ENCODE results near the gene VSTM2L. TPM values are rescaled to one million over a fixed set of nuclear protein-coding genes. Genes with fewer than 3 reads are reported as not detected.

Gene VSTM2L
- total and polyA plus RNA-seq, 2 of the 4 experiments (the other 2 are of a cell fraction): 0.18 to 0.19 TPM

GRCh38 chr20:37935435-37935834 is 32.5 kb downstream of the VSTM2L start:
- Histone ChIP-seq H3K27me3 (ENCODE audit: control insufficient read depth, insufficient read depth, low read length) (peaks cover 39% of the 10 kb centered on the region), H3K4me1 (ENCODE audit: control insufficient read depth, insufficient read depth, low read length) (no peaks in the 10 kb centered on the region), H3K4ac (ENCODE audit: low read depth, low read length) (no peak overlapping the region), H3K79me1 (ENCODE audit: low read depth in 1 of 2, low read length in 2 of 2) (no peaks in the 10 kb centered on the region), H3K36me3 (ENCODE audit: control insufficient read depth, insufficient read depth, low read length) (no peaks in the 10 kb centered on the region), H3K27ac (ENCODE audit: insufficient read depth, low read length) (no peak overlapping the region), H4K5ac (ENCODE audit: low read depth, low read length) (no peak overlapping the region), H3K4me2 (ENCODE audit: low read depth, low read length) (no peak overlapping the region), H2AK5ac (ENCODE audit: low read depth, low read length) (no peak overlapping the region), H4K8ac (ENCODE audit: low read depth in 2 of 2, low read length in 2 of 2) (no peak overlapping the region), H3K9me1 (ENCODE audit: insufficient read depth, low read length) (no peaks in the 10 kb centered on the region), H3K4me3 (ENCODE audit: insufficient read depth, low read depth, low read length) (no peak overlapping the region), H4K20me1 (ENCODE audit: insufficient read depth, low read length) (no peaks in the 10 kb centered on the region), H2AK9ac (replicated peaks; ENCODE audit: low read depth, low read length, poor library complexity) (no peak overlapping the region), H3K14ac (replicated peaks; ENCODE audit: low read depth, low read length) (no peak overlapping the region), H2AFZ (replicated peaks; ENCODE audit: low read length, poor library complexity) (no peak overlapping the region), H2BK20ac (ENCODE audit: low read depth, low read length) (no peak overlapping the region), H2BK5ac (ENCODE audit: low read depth, low read length, poor library complexity, severe bottlenecking) (no peak overlapping the region), H3K9me3 (ENCODE audit: control insufficient read depth, insufficient read depth, low read length) (no peaks in the 10 kb centered on the region), H3K9ac (ENCODE audit: low read depth, low read length) (no peak overlapping the region), H4K91ac (ENCODE audit: insufficient read depth, low read depth, low read length) (no peak overlapping the region), H3K23ac (ENCODE audit: low read depth, low read length) (no peak overlapping the region), H3K18ac (ENCODE audit: low read depth, low read length) (no peak overlapping the region), H2BK15ac (ENCODE audit: low read depth, low read length) (no peak overlapping the region), H2BK120ac (ENCODE audit: low read depth, low read length) (no peak overlapping the region), H3K56ac (ENCODE audit: extremely low read depth, insufficient read depth, low read length) (no peak overlapping the region)
- BruUV-seq (replicated peaks): no TSS peak
- dilution Hi-C loops (cut with HindIII; ENCODE audit: low sequenced_read_pairs, unreplicated experiment) (no loop called here), in situ Hi-C loops (cut with MboI; ENCODE audit: low sequenced_read_pairs) (no loop called here), intact Hi-C loops (cut with micrococcal nuclease) (no loop called here)
- CTCF ChIA-PET: interaction anchor here (0.7 kb wide), 1 partner anchor 113 kb away, joined by 3 read pairs; no protein-coding TSS in a partner anchor
- no peak for DNase-seq
- 28% methylated on average over 2 of the region's 7 CpGs; no CpG with 5 or more reads in 1 of the 2 experiments for WGBS, 2 experiments (ENCODE audit: extremely low coverage in 2 of 2, insufficient read length in 1 of 2)
- no peak for TF ChIP-seq MAFK (IDR thresholded peaks at IDR 0.05; ENCODE audit: low read depth, low read length)
- no peak for TF ChIP-seq RAD21 (IDR thresholded peaks at IDR 0.05; ENCODE audit: low read length)
- no peak for TF ChIP-seq MAZ (IDR thresholded peaks at IDR 0.05; ENCODE audit: borderline replicate concordance, low read depth, low read length)
- no peak for TF ChIP-seq RCOR1 (IDR thresholded peaks at IDR 0.05; ENCODE audit: insufficient replicate concordance, low read length)
- no peak for TF ChIP-seq CEBPB (IDR thresholded peaks at IDR 0.05; ENCODE audit: low read depth, low read length)
- no peak for TF ChIP-seq ELK1 (IDR thresholded peaks at IDR 0.05; ENCODE audit: borderline replicate concordance, low read depth, low read length)
- TF ChIP-seq NFE2L2 (IDR thresholded peaks at IDR 0.05; ENCODE audit: low read depth, low read length): no peak
- TF ChIP-seq, protein P1, sequence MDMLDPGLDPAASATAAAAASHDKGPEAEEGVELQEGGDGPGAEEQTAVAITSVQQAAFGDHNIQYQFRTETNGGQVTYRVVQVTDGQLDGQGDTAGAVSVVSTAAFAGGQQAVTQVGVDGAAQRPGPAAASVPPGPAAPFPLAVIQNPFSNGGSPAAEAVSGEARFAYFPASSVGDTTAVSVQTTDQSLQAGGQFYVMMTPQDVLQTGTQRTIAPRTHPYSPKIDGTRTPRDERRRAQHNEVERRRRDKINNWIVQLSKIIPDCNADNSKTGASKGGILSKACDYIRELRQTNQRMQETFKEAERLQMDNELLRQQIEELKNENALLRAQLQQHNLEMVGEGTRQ (IDR thresholded peaks at IDR 0.05; ENCODE audit: low read depth, low read length): no peak
- no peak for TF ChIP-seq SMC3 (IDR thresholded peaks at IDR 0.05; ENCODE audit: low read depth, low read length)
- ATAC-seq (ENCODE audit: low read depth): no peak
- POLR2A ChIA-PET (ENCODE audit: unreplicated experiment): interaction anchor here (0.6 kb wide), 1 partner anchor 1801 kb away, joined by 9 read pairs; no protein-coding TSS in a partner anchor
